Chondrocyte (in vitro differentiated cells): ENCODE results near the gene PRRT4. TPM values are rescaled to one million over a fixed set of nuclear protein-coding genes. Genes with fewer than 3 reads are reported as not detected.

Experiments used
- DNase-seq: peaks from one replicate; pipeline ENCODE4 v3.0.0; 2021; ENCODE audit warnings: mixed read lengths, low spot score
- H3K27ac Mint-ChIP-seq: one replicate; pipeline ENCODE4 v1.8.0; 2021; ENCODE audit warnings: mild to moderate bottlenecking, moderate library complexity, mixed read lengths; ENCODE audit not compliant: unreplicated experiment
- H3K27me3 Mint-ChIP-seq: 2 replicates; pipeline ENCODE4 v1.8.0; 2021; ENCODE audit warnings: low read depth, mixed read lengths
- H3K36me3 Mint-ChIP-seq: 2 replicates; pipeline ENCODE4 v1.8.0; 2021; ENCODE audit warnings: low read depth, mixed read lengths
- H3K4me1 Mint-ChIP-seq: 2 replicates; pipeline ENCODE4 v1.8.0; 2021; ENCODE audit warnings: low read depth, mild to moderate bottlenecking, mixed read lengths
- H3K4me3 Mint-ChIP-seq: one replicate; pipeline ENCODE4 v1.8.0; 2021; ENCODE audit warnings: mild to moderate bottlenecking, moderate library complexity, mixed read lengths; ENCODE audit not compliant: unreplicated experiment
- H3K9me3 Mint-ChIP-seq: 2 replicates; pipeline ENCODE4 v1.8.0; 2021; ENCODE audit warnings: low read depth, mixed read lengths
- CTCF ChIP-seq: fragments of 200-600 bp; sonication (generic); IDR thresholded peaks from 2 replicates; pipeline ENCODE4 v1.5.0; 2021; ENCODE audit warnings: antibody characterized with exemption, mild to moderate bottlenecking, moderate library complexity
- total RNA-seq: library from RNA; stranded (reverse); gene quantifications from 3 replicates; pipeline ENCODE4 v1.2.1, GENCODE V29; 2021

PRRT4 gene
- total RNA-seq, 1 donor from 2014 or later: 0.42 TPM

GRCh38 chr7:128358233-128358632 is 3.3 kb downstream of the PRRT4 start:
- H3K36me3 Mint-ChIP-seq: no peaks in the 10 kb centered on the region
- DNase-seq: no peak
- no peaks in the 10 kb centered on the region for H3K9me3 Mint-ChIP-seq
- H3K27ac Mint-ChIP-seq: no peak overlapping the region
- H3K27me3 Mint-ChIP-seq: peaks cover 27% of the 10 kb centered on the region
- no peak for TF ChIP-seq CTCF
- H3K4me3 Mint-ChIP-seq: no peak overlapping the region
- H3K4me1 Mint-ChIP-seq: peaks cover 14% of the 10 kb centered on the region

GRCh38 chr7:128357217-128357613 is 4.3 kb downstream of the PRRT4 start:
- Mint-ChIP-seq H3K27ac (no peak overlapping the region), H3K27me3 (peaks cover 24% of the 10 kb centered on the region)

GRCh38 chr7:128356546-128357216 is 4.8 kb downstream of the PRRT4 start:
- no peak for TF ChIP-seq CTCF

More at GRCh38 chr7:128357217-128357613, 4.3 kb downstream of the PRRT4 start:
- no peak for DNase-seq
- Mint-ChIP-seq H3K9me3 (no peaks in the 10 kb centered on the region), H3K36me3 (no peaks in the 10 kb centered on the region), H3K4me3 (no peak overlapping the region), H3K4me1 (peaks cover 13% of the 10 kb centered on the region)
- no peak for TF ChIP-seq CTCF

GRCh38 chr7:128353610-128354009 is 7.9 kb downstream of the PRRT4 start:
- no peak overlapping the region for H3K27ac Mint-ChIP-seq

More at GRCh38 chr7:128356546-128357216, 4.8 kb downstream of the PRRT4 start:
- H3K4me1 Mint-ChIP-seq: peaks cover 8% of the 10 kb centered on the region
- no peaks in the 10 kb centered on the region for H3K9me3 Mint-ChIP-seq
- no peak overlapping the region for H3K4me3 Mint-ChIP-seq
- no peak overlapping the region for H3K27ac Mint-ChIP-seq
- H3K27me3 Mint-ChIP-seq: peaks cover 19% of the 10 kb centered on the region
- no peak for DNase-seq
- no peaks in the 10 kb centered on the region for H3K36me3 Mint-ChIP-seq

GRCh38 chr7:128353189-128353588 is 8.3 kb downstream of the PRRT4 start:
- Mint-ChIP-seq H3K4me3 (no peak overlapping the region), H3K36me3 (no peaks in the 10 kb centered on the region), H3K27me3 (peaks cover 31% of the 10 kb centered on the region), H3K27ac (no peak overlapping the region), H3K4me1 (no peaks in the 10 kb centered on the region), H3K9me3 (no peaks in the 10 kb centered on the region)
- no peak for TF ChIP-seq CTCF
- no peak for DNase-seq

More at GRCh38 chr7:128353610-128354009, 7.9 kb downstream of the PRRT4 start:
- no peak for TF ChIP-seq CTCF
- no peak for DNase-seq
- no peaks in the 10 kb centered on the region for H3K9me3 Mint-ChIP-seq
- no peaks in the 10 kb centered on the region for H3K4me1 Mint-ChIP-seq
- H3K36me3 Mint-ChIP-seq: no peaks in the 10 kb centered on the region
- no peak overlapping the region for H3K4me3 Mint-ChIP-seq
- H3K27me3 Mint-ChIP-seq: peaks cover 32% of the 10 kb centered on the region
